Right atrium auricular region (tissue), 2 donors: ENCODE data around the gene ZNF57. TPM values are rescaled to one million over a fixed set of nuclear protein-coding genes. Genes with fewer than 3 reads are reported as not detected.
"Not testable (repeated sequence)": the region's sequence is repeated elsewhere in the genome, so short reads cannot be mapped to it uniquely, and the experiment has no call there.

Source experiments
- DNase-seq: peaks from one replicate; pipeline ENCODE4 v3.0.0-alpha.2; 2019; ENCODE audit warnings: low spot score
- H3K27ac ChIP-seq, 2 donors: fragments of 200-600 bp; sonication (generic); 1 replicate in 1 of 2; 2 replicates in 1 of 2; pipeline ENCODE4 v1.5.1; 2016 to 2019
- H3K27me3 ChIP-seq, 2 donors: fragments of 200-600 bp; sonication (generic); one replicate each; pipeline versions ENCODE4 v1.5.1 to v1.6.0; 2017 to 2019
- H3K36me3 ChIP-seq: fragments of 200-600 bp; sonication (generic); one replicate; pipeline ENCODE4 v1.5.1; 2016
- H3K4me1 ChIP-seq, 2 donors: fragments of 200-600 bp; sonication (generic); one replicate each; pipeline versions ENCODE4 v1.5.1 to v1.6.0; 2017 to 2019
- H3K4me3 ChIP-seq, 2 donors: fragments of 200-600 bp; sonication (generic); 1 replicate in 1 of 2; 2 replicates in 1 of 2; pipeline ENCODE4 v1.5.1; 2017 to 2019; ENCODE audit warnings: mild to moderate bottlenecking in 1 of 2, moderate library complexity in 1 of 2
- H3K9me3 ChIP-seq, 2 donors: fragments of 200-600 bp; sonication (generic); one replicate each; pipeline ENCODE4 v1.5.1; 2019
- total RNA-seq, 2 donors: library from RNA; depleted of rRNA; stranded (reverse); fragments of >200 nt; gene quantifications; one replicate each; pipeline ENCODE4 v1.1.0, GENCODE V29; 2016
- TF ChIP-seq, protein P1 (sequence below), 2 donors: fragments of 200-600 bp; sonication (generic); IDR thresholded peaks; one replicate each; pipeline ENCODE4 v1.5.1; 2019; ENCODE audit warnings: antibody characterized with exemption in 2 of 2

The ZNF57 gene
- total RNA-seq, 2 donors from 2014 or later: 1.6 to 1.8 TPM

DNA sequence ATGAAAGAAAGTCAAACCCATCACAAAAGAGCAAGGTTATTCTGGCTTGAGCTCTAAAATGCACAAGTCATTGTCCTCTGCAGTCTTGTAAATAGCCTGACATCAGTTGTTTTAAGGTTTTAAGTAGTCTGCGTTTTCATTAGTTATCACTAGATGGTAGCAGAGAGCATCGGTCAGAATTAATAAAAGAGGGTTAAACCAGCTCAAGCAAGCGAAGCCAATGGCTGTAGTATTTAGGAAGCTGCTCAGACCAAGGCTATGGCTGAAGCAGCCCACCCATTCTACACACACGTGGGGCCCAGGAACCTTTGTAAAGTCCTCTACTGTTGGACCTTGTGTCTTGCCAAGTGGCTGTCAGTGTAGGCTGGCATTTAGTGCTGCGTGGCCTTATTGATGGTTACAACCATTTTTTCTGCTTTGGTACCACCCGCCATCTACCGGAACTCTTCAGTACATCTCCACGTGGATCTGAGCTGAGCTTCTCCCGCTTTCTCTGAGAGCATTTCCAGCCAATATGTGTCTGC is 13.3 kb upstream of the ZNF57 start:
- Histone ChIP-seq H3K27me3 (no peaks in the 10 kb centered on the region), H3K9me3 (no peaks in the 10 kb centered on the region), H3K4me3 (no peak overlapping the region), H3K4me1 (no peaks in the 10 kb centered on the region), H3K27ac (no peak overlapping the region), H3K36me3 (no peaks in the 10 kb centered on the region)
- DNase-seq: no peak
- TF ChIP-seq, protein P1, sequence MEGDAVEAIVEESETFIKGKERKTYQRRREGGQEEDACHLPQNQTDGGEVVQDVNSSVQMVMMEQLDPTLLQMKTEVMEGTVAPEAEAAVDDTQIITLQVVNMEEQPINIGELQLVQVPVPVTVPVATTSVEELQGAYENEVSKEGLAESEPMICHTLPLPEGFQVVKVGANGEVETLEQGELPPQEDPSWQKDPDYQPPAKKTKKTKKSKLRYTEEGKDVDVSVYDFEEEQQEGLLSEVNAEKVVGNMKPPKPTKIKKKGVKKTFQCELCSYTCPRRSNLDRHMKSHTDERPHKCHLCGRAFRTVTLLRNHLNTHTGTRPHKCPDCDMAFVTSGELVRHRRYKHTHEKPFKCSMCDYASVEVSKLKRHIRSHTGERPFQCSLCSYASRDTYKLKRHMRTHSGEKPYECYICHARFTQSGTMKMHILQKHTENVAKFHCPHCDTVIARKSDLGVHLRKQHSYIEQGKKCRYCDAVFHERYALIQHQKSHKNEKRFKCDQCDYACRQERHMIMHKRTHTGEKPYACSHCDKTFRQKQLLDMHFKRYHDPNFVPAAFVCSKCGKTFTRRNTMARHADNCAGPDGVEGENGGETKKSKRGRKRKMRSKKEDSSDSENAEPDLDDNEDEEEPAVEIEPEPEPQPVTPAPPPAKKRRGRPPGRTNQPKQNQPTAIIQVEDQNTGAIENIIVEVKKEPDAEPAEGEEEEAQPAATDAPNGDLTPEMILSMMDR (IDR thresholded peaks at IDR 0.05): peak in 1 of 2 donors; percentile 75

DNA sequence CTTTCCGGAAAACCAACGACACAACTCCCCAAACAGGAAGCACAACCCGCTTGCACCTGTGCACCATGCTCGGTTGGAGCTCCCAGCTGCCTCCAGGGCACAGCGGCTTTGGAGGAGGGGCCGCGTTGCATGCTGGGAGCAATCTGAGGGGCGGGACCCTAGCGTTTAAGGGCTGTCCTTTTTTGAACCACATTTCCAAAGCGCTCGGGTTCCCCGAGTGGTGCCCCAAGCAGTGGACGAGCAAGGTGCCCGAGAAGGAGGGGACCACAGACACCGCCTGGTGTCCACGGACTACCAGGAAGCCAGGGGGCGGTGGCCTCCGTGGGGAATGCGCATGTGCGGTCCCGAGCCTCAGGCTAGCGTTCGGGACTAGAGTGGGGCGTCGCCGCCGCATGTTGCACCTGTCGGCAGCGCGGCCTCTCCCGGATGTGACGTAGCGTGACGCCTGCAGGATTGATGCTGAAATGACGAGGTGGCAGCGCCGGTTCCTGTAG is 11.9 kb upstream of the ZNF57 start:
- TF ChIP-seq, protein P1 (IDR thresholded peaks at IDR 0.05): peak in 1 of 2 donors; percentile 21
- H3K4me3 ChIP-seq: peak overlapping the region in 1 of 2 donors; percentile 35
- H3K9me3 ChIP-seq: no peaks in the 10 kb centered on the region
- no peaks in the 10 kb centered on the region for H3K4me1 ChIP-seq
- H3K27ac ChIP-seq: no peak overlapping the region
- no peaks in the 10 kb centered on the region for H3K27me3 ChIP-seq
- DNase-seq: no peak
- no peaks in the 10 kb centered on the region for H3K36me3 ChIP-seq

DNA sequence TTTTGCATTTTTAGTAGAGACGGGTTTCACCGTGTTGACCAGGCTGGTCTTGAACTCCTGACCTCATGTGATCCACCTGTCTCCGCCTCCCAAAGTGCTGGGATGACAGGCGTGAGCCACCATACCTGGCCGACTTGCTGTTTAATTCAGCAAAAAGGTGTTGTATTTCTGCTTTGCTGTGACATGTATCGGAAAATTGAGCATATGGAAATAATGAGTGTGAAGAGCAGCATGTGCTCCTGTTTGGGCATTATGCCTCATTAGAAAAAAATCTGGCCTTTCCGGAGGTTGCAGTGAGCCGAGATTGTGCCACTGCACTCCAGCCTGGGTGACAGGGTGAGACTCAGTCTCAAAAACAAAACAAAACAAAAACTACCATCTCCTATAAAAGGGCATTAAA is 10.2 kb upstream of the ZNF57 start:
- H3K4me3 ChIP-seq, H3K4me1 ChIP-seq, H3K27ac ChIP-seq, H3K36me3 ChIP-seq, DNase-seq, H3K27me3 ChIP-seq, H3K9me3 ChIP-seq: not testable (repeated sequence)

DNA sequence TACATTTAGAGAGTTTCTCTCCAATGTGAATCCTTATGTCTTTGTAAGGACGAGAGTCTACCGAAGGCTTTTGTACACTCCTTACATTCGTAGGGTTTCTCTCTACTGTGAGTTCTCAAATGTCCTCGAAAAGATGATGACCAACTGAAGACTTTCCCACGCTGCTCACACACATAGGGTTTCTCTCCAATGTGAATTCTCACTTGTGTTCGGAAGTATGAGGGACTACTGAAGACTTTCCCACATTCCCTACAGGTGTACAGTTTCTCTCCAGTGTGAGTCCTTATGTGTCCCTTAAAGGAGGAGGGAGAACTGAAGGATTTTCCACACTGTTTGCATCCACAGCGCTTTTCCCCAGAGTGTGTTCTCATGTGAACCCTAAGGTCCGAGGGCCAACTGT is 4.0 kb upstream of the ZNF57 start:
- Histone ChIP-seq H3K4me1 (peaks cover 0 to 6% of the 10 kb centered on the region in 2 donors), H3K9me3 (peaks cover 0 to 16% of the 10 kb centered on the region in 2 donors), H3K27me3 (no peaks in the 10 kb centered on the region), H3K36me3 (no peaks in the 10 kb centered on the region), H3K27ac (no peak overlapping the region), H3K4me3 (no peak overlapping the region)
- no peak for DNase-seq
- TF ChIP-seq, protein P1 (IDR thresholded peaks at IDR 0.05): no peak

DNA sequence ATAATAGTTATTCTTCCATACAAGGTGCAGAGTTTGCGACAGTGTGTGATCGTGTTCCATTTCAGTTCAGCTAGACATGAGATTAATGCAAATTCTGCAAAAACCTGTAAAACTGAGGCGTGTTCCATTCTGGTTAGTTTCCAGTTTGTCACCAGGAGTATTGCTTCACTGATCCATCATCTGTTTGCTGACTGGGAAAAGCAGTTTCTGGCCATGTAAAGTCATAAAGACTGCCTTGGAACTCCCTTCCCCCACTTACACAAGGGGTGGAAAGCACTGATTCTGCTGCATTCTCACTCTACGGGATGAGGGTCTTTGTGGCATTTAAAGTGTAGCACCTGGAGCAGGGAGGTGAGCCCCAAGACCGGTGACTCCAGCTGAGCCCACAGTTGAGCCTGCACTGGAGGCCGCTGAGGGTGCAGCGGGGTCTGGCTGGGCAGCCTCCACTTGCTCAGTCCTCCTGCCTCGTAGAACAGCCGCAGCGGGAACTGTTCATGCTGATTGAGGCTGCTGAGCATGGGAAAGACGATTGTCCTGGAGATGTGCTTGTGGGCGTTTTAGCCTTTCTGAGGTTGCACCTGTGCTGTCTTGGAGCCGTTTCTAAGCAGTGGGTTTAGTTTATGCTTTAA is 2.0 kb downstream of the ZNF57 start:
- no peak overlapping the region for H3K4me3 ChIP-seq
- no peaks in the 10 kb centered on the region for H3K36me3 ChIP-seq
- no peaks in the 10 kb centered on the region for H3K9me3 ChIP-seq
- TF ChIP-seq, protein P1 (IDR thresholded peaks at IDR 0.05): no peak
- H3K27ac ChIP-seq: no peak overlapping the region
- H3K27me3 ChIP-seq: no peaks in the 10 kb centered on the region
- peaks cover 0 to 10% of the 10 kb centered on the region in 2 donors for H3K4me1 ChIP-seq
- DNase-seq: no peak

DNA sequence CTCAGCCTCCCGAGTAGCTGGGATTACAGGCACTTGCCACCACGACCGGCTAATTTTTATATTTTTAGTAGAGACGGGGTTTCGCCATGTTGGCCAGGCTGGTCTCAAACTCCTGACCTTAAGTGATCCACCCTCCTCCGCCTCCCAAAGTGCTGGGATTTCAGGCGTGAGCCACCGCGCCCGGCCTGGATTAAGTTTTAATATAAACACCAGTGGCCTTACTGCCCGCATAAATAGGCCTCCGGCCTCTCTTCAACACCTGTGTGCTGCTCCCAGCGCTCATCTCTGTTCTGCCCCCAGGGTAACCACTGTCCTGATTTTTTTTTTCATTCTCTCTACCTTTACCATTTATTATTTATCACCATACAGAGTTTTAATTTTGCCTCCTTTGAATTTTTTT is 2.6 kb downstream of the ZNF57 start:
- H3K4me1 ChIP-seq: peaks cover 0 to 10% of the 10 kb centered on the region in 2 donors
- DNase-seq, H3K36me3 ChIP-seq, H3K9me3 ChIP-seq, H3K4me3 ChIP-seq, H3K27ac ChIP-seq, H3K27me3 ChIP-seq: not testable (repeated sequence)
